Choroid plexus epithelial cell (primary cell): ENCODE results near the gene PLXND1.
A peak's percentile ranks its signal among the peaks of the same experiment; 100 is the strongest.
"Not testable (repeated sequence)": the region's sequence is repeated elsewhere in the genome, so short reads cannot be mapped to it uniquely, and the experiment has no call there.

Experiments
- DNase-seq: peaks from one replicate; pipeline ENCODE4 v3.0.0-alpha.2; 2010; ENCODE audit warnings: low read depth
- H3K4me3 ChIP-seq: 2 replicates; pipeline ENCODE4 v1.5.1; 2011; ENCODE audit warnings: low read depth, mild to moderate bottlenecking, control low read depth, low read length, moderate library complexity
- TF ChIP-seq, protein P1 (sequence below): conservative IDR thresholded peaks from 2 replicates; pipeline ENCODE4 v1.5.1; 2011; ENCODE audit warnings: low read depth, mild to moderate bottlenecking, control low read depth, inconsistent platforms, low read length, moderate library complexity

The PLXND1 gene

DNA sequence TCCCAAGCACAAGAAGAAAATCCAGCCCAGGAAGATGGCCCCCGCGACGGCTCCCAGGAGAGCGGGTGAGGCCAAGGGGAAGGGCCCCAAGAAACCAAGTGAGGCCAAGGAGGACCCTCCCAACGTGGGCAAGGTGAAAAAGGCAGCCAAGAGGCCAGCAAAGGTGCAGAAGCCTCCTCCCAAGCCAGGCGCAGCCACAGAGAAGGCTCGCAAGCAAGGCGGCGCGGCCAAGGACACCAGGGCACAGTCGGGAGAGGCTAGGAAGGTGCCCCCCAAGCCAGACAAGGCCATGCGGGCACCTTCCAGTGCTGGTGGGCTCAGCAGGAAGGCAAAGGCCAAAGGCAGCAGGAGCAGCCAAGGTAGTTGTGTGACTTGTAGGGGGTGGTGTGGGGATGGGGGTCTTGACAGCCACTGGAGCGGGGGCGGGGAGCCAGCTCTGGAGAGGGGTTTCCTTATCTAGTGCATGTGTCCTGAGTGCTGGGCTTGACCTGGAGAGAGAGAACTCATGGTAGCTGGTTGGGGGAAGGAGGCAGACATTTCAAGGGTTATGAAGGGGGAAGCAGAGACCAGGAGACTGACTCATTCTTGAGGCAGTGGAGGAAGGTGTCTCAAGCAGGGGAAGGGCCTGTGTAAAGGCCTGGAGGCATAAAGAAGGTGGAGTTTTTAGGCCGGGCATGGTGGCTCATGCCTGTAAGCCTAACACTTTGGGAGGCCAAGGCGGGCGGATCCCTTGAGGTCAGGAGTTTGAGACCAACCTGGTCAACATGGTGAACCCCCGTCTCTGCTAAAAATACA lies 57.3 kb downstream of the PLXND1 start:
- TF ChIP-seq, protein P1, sequence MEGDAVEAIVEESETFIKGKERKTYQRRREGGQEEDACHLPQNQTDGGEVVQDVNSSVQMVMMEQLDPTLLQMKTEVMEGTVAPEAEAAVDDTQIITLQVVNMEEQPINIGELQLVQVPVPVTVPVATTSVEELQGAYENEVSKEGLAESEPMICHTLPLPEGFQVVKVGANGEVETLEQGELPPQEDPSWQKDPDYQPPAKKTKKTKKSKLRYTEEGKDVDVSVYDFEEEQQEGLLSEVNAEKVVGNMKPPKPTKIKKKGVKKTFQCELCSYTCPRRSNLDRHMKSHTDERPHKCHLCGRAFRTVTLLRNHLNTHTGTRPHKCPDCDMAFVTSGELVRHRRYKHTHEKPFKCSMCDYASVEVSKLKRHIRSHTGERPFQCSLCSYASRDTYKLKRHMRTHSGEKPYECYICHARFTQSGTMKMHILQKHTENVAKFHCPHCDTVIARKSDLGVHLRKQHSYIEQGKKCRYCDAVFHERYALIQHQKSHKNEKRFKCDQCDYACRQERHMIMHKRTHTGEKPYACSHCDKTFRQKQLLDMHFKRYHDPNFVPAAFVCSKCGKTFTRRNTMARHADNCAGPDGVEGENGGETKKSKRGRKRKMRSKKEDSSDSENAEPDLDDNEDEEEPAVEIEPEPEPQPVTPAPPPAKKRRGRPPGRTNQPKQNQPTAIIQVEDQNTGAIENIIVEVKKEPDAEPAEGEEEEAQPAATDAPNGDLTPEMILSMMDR, result no peak
- H3K4me3 ChIP-seq, result no peak overlapping the region
- DNase-seq, result peak; percentile 56

GRCh38 chr3:129548104-129548965 lies 58.1 kb downstream of the PLXND1 start:
- no peak for DNase-seq
- H3K4me3 ChIP-seq, result no peak overlapping the region
- TF ChIP-seq, protein P1, result no peak

GRCh38 chr3:129547241-129547640 lies 59.2 kb downstream of the PLXND1 start:
- TF ChIP-seq, protein P1, result no peak
- DNase-seq, result no peak
- H3K4me3 ChIP-seq, result no peak overlapping the region

GRCh38 chr3:129545951-129546350 lies 60.5 kb downstream of the PLXND1 start:
- H3K4me3 ChIP-seq, DNase-seq: not testable (repeated sequence)

DNA sequence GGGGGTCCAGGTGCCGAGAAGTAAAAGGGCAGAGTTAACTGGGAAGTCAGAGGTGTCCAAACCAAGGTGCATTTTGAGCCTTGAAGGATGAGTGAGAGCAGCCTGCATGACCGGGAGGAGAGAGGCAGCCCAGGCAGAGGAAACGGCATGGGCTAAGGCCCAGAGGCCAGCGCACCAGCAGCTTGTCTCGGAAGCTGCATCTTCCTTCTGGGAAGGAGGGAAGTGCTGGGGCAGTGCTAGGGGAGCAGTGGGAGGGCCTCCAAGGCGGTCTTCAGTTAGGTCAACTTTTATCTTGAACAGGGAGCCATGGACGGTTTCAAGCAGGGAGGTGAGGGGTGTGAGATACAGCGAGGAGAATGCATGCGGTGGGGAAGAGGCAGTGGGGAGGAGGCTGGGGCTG lies 62.5 kb downstream of the PLXND1 start:
- DNase-seq, result no peak
- TF ChIP-seq, protein P1, result no peak

DNA sequence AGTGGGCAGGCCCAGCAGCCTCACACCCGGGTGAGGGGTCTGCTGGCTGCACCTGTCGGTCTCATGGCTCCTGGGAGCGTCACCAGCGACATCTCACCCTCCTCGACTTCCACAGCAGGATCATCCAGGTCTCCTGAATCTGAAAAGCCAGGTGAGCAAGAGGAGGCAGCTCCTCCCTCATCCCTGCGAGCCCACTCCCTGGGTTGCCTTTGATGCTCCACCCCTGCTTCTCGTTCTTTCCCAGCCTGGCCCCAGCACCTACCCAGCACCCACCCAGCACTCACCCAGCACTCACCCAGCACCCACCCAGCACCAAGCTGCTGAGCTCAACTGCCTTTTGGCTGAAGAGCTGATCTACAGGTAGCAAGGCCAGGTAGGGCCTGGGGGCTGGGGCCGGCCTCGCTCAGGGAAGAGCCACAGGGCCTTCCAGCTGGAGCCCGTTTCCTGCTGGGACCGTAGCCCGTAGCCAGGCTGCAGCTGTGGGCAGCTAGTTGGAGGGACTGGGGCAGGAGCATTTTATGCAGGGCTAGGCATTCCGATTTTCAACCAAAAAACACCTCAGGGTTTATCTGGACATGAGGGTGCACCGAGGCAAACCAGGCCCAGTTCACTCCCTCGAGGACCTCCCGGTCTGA lies 63.2 kb downstream of the PLXND1 start, which contains the start of gene H1-8:
TSS of gene H1-8 (plus strand) at position 20 of the 635 bp plus-strand sequence. CDS start at position 64, 44 bp downstream.
- no peak for DNase-seq
- H3K4me3 ChIP-seq, result no peak within 1 kb of the TSS
- TF ChIP-seq, protein P1, result no peak

More for the DNA sequence above, 62.5 kb downstream of the PLXND1 start:
- no peak overlapping the region for H3K4me3 ChIP-seq

DNA sequence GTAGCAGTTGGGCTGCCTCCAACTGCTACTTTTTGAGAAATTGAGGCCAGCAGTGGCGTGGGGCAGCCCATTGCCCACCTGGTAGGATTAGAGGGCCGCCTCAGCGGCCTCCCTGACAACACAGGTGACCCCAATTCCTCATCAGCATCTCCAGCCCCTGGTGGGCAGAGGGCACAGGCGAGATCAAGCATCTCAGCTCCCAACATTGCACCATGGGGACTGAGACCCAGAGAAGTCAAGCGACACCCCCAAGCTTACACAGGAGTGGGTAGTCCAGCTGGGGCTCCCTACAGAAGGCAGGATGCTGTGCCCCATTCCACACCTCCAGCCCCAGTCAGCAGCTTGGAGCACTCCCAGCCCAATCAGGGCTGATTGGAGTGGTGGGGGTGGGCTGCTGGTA lies 63.7 kb downstream of the PLXND1 start:
- H3K4me3 ChIP-seq, result no peak overlapping the region
- no peak for DNase-seq
- TF ChIP-seq, protein P1, result no peak
